OCI-LY1 (cell line): ENCODE results near the gene LACC1.

Experiments
- EZH2 ChIP-seq: fragments of 200-600 bp; sonication (generic), shearing (Covaris generic); IDR thresholded peaks from 2 replicates; pipeline ENCODE4 v1.8.0; 2017; ENCODE audit warnings: borderline replicate concordance, mixed run types, mild to moderate bottlenecking, antibody characterized with exemption, low read length, moderate library complexity, mixed read lengths
- TF ChIP-seq, protein P1 (sequence below): fragments of 200-600 bp; sonication (generic), shearing (Covaris generic); IDR thresholded peaks from 2 replicates; pipeline ENCODE4 v1.5.1; 2017; ENCODE audit warnings: mild to moderate bottlenecking, antibody characterized with exemption, low read length, moderate library complexity, mixed read lengths

DNA sequence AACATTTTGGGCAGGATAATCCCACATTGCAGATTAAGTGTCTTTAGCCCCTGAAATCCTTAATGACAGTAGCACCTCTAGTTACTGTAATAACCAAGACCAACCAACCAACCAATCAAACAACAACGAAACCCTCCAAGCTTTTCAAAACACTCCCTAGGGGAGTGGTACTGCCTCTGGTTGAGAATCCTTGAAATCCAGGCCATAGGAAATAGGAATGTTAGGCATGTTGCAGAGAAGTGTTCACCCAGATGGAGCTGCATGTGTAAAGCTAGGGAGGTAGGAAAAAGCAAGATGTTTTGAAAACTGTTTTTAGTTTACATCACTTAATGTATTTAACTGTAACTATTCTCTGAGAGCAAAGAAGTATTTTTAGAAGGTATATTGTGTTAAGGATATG, 4.5 kb downstream of the LACC1 start:
- TF ChIP-seq, protein P1, sequence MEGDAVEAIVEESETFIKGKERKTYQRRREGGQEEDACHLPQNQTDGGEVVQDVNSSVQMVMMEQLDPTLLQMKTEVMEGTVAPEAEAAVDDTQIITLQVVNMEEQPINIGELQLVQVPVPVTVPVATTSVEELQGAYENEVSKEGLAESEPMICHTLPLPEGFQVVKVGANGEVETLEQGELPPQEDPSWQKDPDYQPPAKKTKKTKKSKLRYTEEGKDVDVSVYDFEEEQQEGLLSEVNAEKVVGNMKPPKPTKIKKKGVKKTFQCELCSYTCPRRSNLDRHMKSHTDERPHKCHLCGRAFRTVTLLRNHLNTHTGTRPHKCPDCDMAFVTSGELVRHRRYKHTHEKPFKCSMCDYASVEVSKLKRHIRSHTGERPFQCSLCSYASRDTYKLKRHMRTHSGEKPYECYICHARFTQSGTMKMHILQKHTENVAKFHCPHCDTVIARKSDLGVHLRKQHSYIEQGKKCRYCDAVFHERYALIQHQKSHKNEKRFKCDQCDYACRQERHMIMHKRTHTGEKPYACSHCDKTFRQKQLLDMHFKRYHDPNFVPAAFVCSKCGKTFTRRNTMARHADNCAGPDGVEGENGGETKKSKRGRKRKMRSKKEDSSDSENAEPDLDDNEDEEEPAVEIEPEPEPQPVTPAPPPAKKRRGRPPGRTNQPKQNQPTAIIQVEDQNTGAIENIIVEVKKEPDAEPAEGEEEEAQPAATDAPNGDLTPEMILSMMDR: no peak
- TF ChIP-seq EZH2: no peak
